NCI-H345 treated with DMSO at 0.1 percent for 48 hours (cell line): Measurements from ENCODE around the gene APOBEC3H.
"Not testable (repeated sequence)": the region's sequence is repeated elsewhere in the genome, so short reads cannot be mapped to it uniquely, and the experiment has no call there.

Experiments
- DNase-seq: peaks from one replicate; lab custom pipeline; 2025; ENCODE audit not compliant: unreplicated experiment; lab: John Stamatoyannopoulos, UW

APOBEC3H gene

GRCh38 chr22:39097098-39098020 is at the start of gene APOBEC3H:
Gene APOBEC3H, plus strand, starts transcription at chr22:39097244. Its CDS starts 3,035 bp downstream, at chr22:39100279.
- DNase-seq = no peak

- not testable (repeated sequence) for DNase-seq
These were observed 47.6 kb upstream of the APOBEC3H start for GRCh38 chr22:39049486-39049885.

- DNase-seq = not testable (repeated sequence)
These were observed 45.1 kb upstream of the APOBEC3H start for GRCh38 chr22:39051844-39052495.

GRCh38 chr22:39055658-39056057 is 41.4 kb upstream of the APOBEC3H start:
- DNase-seq = no peak

GRCh38 chr22:39061290-39061689 is 35.8 kb upstream of the APOBEC3H start:
- DNase-seq = not testable (repeated sequence)

- not testable (repeated sequence) for DNase-seq
These were observed 35.1 kb upstream of the APOBEC3H start for GRCh38 chr22:39061951-39062350.

- not testable (repeated sequence) for DNase-seq
These were observed 33.1 kb upstream of the APOBEC3H start for GRCh38 chr22:39063904-39064303.

GRCh38 chr22:39066442-39067276 is 30.4 kb upstream of the APOBEC3H start:
- not testable (repeated sequence) for DNase-seq

- no peak for DNase-seq
These were observed 28.8 kb upstream of the APOBEC3H start for GRCh38 chr22:39068033-39068785.

- DNase-seq = no peak
These were observed 26.9 kb upstream of the APOBEC3H start for GRCh38 chr22:39070186-39070585.

GRCh38 chr22:39072581-39072981 is 24.5 kb upstream of the APOBEC3H start:
- DNase-seq = not testable (repeated sequence)

GRCh38 chr22:39073981-39074380 is 23.1 kb upstream of the APOBEC3H start:
- no peak for DNase-seq

GRCh38 chr22:39076155-39077025 is 20.7 kb upstream of the APOBEC3H start:
- not testable (repeated sequence) for DNase-seq

GRCh38 chr22:39077026-39077840 is 19.8 kb upstream of the APOBEC3H start, which contains the start of gene APOBEC3G:
Gene APOBEC3G, plus strand, starts transcription at chr22:39077275. Its CDS starts 87 bp downstream, at chr22:39077362.
- not testable (repeated sequence) for DNase-seq

- DNase-seq = not testable (repeated sequence)
These were observed 19.1 kb upstream of the APOBEC3H start for GRCh38 chr22:39077912-39078311.

GRCh38 chr22:39078329-39078728 is 18.7 kb upstream of the APOBEC3H start:
- no peak for DNase-seq

- not testable (repeated sequence) for DNase-seq
These were observed 17.9 kb upstream of the APOBEC3H start for GRCh38 chr22:39079054-39079637.
